GM23338 (cell line): Measurements from ENCODE around the gene GET4. TPM values are rescaled to one million over a fixed set of nuclear protein-coding genes. Genes with fewer than 3 reads are reported as not detected.

Experiments used
- ATAC-seq: fragments of 200-7000 bp; cut with Tn5 transposase; 3 replicates; pipeline ENCODE4 v1.9.1; 2020
- DNase-seq: peaks from one replicate; pipeline ENCODE4 v3.0.0-alpha.2; 2015; ENCODE audit warnings: low spot score
- H2AFZ ChIP-seq: fragments of 200-600 bp; sonication (generic); 2 replicates; pipeline ENCODE4 v1.8.0; 2016; ENCODE audit warnings: antibody characterized with exemption, mild to moderate bottlenecking, moderate library complexity
- H3F3A ChIP-seq: fragments of 200-600 bp; sonication (generic); replicated peaks from 2 replicates; pipeline ENCODE4 v1.8.0; 2017; ENCODE audit warnings: antibody characterized with exemption, mixed run types, low read depth
- H3K27ac ChIP-seq: fragments of 200-600 bp; sonication (generic); 2 replicates; pipeline ENCODE4 v1.6.1; 2016; ENCODE audit warnings: low read depth
- H3K27me3 ChIP-seq: fragments of 200-600 bp; sonication (generic); 2 replicates; pipeline ENCODE4 v1.8.0; 2016; ENCODE audit warnings: mild to moderate bottlenecking, mixed run types, moderate library complexity; ENCODE audit not compliant: insufficient read depth
- H3K36me3 ChIP-seq: fragments of 200-600 bp; sonication (generic); 2 replicates; pipeline ENCODE4 v1.8.0; 2016; ENCODE audit warnings: mild to moderate bottlenecking; ENCODE audit not compliant: insufficient read depth
- H3K4me1 ChIP-seq: fragments of 200-600 bp; sonication (generic); 2 replicates; pipeline ENCODE4 v1.8.0; 2016; ENCODE audit warnings: mild to moderate bottlenecking, moderate library complexity; ENCODE audit not compliant: insufficient read depth
- H3K4me2 ChIP-seq: fragments of 200-600 bp; sonication (generic); 2 replicates; pipeline ENCODE4 v1.7.1; 2017; ENCODE audit warnings: mixed run types
- H3K4me3 ChIP-seq: fragments of 200-600 bp; sonication (generic); 2 replicates; pipeline ENCODE4 v1.6.1; 2016; ENCODE audit warnings: mixed run types
- H3K79me2 ChIP-seq: fragments of 200-600 bp; sonication (generic); replicated peaks from 2 replicates; pipeline ENCODE4 v1.8.0; 2017; ENCODE audit warnings: mild to moderate bottlenecking; ENCODE audit not compliant: insufficient read depth
- H3K9me2 ChIP-seq: fragments of 200-600 bp; sonication (generic); 2 replicates; pipeline ENCODE4 v1.8.0; 2017; ENCODE audit not compliant: insufficient read depth
- H4K20me1 ChIP-seq: fragments of 200-600 bp; sonication (generic); replicated peaks from 2 replicates; pipeline ENCODE4 v1.8.0; 2017; ENCODE audit warnings: mild to moderate bottlenecking; ENCODE audit not compliant: insufficient read depth
- H3K27ac Mint-ChIP-seq: 2 replicates; pipeline ENCODE4 v1.8.0; 2020; ENCODE audit warnings: inconsistent platforms, mild to moderate bottlenecking, moderate library complexity, mixed read lengths
- H3K27me3 Mint-ChIP-seq: 3 replicates; pipeline ENCODE4 v1.8.0; 2022; ENCODE audit warnings: low read depth, mild to moderate bottlenecking, moderate library complexity, mixed read lengths, inconsistent platforms; ENCODE audit not compliant: insufficient read depth, poor library complexity
- H3K36me3 Mint-ChIP-seq: 3 replicates; pipeline ENCODE4 v1.8.0; 2021; ENCODE audit warnings: low read depth, mild to moderate bottlenecking, inconsistent platforms, moderate library complexity, mixed read lengths
- H3K4me1 Mint-ChIP-seq: 3 replicates; pipeline ENCODE4 v1.8.0; 2020; ENCODE audit warnings: mild to moderate bottlenecking, inconsistent platforms, mixed read lengths
- H3K4me3 Mint-ChIP-seq: 3 replicates; pipeline ENCODE4 v1.8.0; 2021; ENCODE audit warnings: moderate library complexity, mild to moderate bottlenecking, inconsistent platforms, mixed read lengths
- H3K9me3 Mint-ChIP-seq: 3 replicates; pipeline ENCODE4 v1.8.0; 2020; ENCODE audit warnings: moderate library complexity, mild to moderate bottlenecking, inconsistent platforms, mixed read lengths
- CREB1 ChIP-seq: fragments of 250-450 bp; sonication (Bioruptor Pico); IDR thresholded peaks from 2 replicates; pipeline ENCODE4 v1.5.0; 2020; ENCODE audit warnings: low read depth, mild to moderate bottlenecking, moderate library complexity
- CTCF ChIP-seq, 2 experiments: fragments of 200-600 bp in 1 of 2; sonication (generic) in 1 of 2; conservative IDR thresholded peaks; 2 replicates each; pipeline versions ENCODE4 v1.5.1 to v1.6.1; 2016 to 2017; ENCODE audit warnings: antibody characterized with exemption in 2 of 2, low read depth in 2 of 2, mild to moderate bottlenecking in 2 of 2, moderate library complexity in 1 of 2
- ETS1 ChIP-seq: IDR thresholded peaks from 2 replicates; pipeline ENCODE4 v1.6.1; 2016; ENCODE audit warnings: antibody characterized with exemption
- EZH2 ChIP-seq: fragments of 200-600 bp; sonication (generic); IDR thresholded peaks from one replicate; pipeline ENCODE4 v1.8.0; 2017; ENCODE audit warnings: antibody characterized with exemption, mild to moderate bottlenecking, low read depth; ENCODE audit not compliant: unreplicated experiment
- EZH2phosphoT487 ChIP-seq: fragments of 200-600 bp; sonication (generic); IDR thresholded peaks from one replicate; pipeline ENCODE4 v1.8.1; 2018; ENCODE audit warnings: antibody characterized with exemption; ENCODE audit not compliant: unreplicated experiment
- JUNB ChIP-seq: IDR thresholded peaks from one replicate; pipeline ENCODE4 v1.6.1; 2016; ENCODE audit warnings: antibody characterized with exemption; ENCODE audit not compliant: unreplicated experiment
- NANOG ChIP-seq: IDR thresholded peaks from 2 replicates; pipeline ENCODE4 v1.6.1; 2016; ENCODE audit warnings: antibody characterized with exemption, borderline replicate concordance
- POLR2AphosphoS5 ChIP-seq: IDR thresholded peaks from 2 replicates; pipeline ENCODE4 v1.6.1; 2016; ENCODE audit warnings: antibody characterized with exemption, low read depth
- REST ChIP-seq: IDR thresholded peaks from one replicate; pipeline ENCODE4 v1.6.1; 2018; ENCODE audit warnings: antibody characterized with exemption; ENCODE audit not compliant: unreplicated experiment
- STAT1 ChIP-seq: IDR thresholded peaks from one replicate; pipeline ENCODE4 v1.6.1; 2016; ENCODE audit warnings: antibody characterized with exemption; ENCODE audit not compliant: unreplicated experiment
- ZNF114 ChIP-seq: fragments of 250-450 bp; sonication (Bioruptor Pico); IDR thresholded peaks from 2 replicates; pipeline ENCODE4 v1.5.0; 2020; ENCODE audit warnings: mild to moderate bottlenecking, moderate library complexity
- ZNF331 ChIP-seq: fragments of 250-450 bp; sonication (Bioruptor Pico); IDR thresholded peaks from 2 replicates; pipeline ENCODE4 v1.5.0; 2020; ENCODE audit warnings: low read depth, mild to moderate bottlenecking, moderate library complexity
- ZNF462 ChIP-seq: fragments of 250-450 bp; sonication (Bioruptor Pico); IDR thresholded peaks from 2 replicates; pipeline ENCODE4 v1.5.0; 2020; ENCODE audit warnings: mild to moderate bottlenecking, moderate library complexity
- polyA plus RNA-seq: library from polyadenylated mRNA; unstranded; fragments of >200 nt; fragmentation: Nextera tagmentation; extraction: Ambion mirVana; gene quantifications from 2 replicates; pipeline ENCODE4 v1.2.1, GENCODE V29; 2016
- total RNA-seq: library from RNA; depleted of rRNA; stranded (reverse); fragments of >200 nt; shearing (Covaris generic); gene quantifications from 2 replicates; pipeline ENCODE4 v1.2.3, GENCODE V29; 2014

Gene GET4
- total and polyA plus RNA-seq, 2 experiments from 2014 or later: 48.0 to 79.1 TPM

GRCh38 chr7:892648-893593, 16.6 kb downstream of the GET4 start:
- Mint-ChIP-seq H3K27ac (no peak overlapping the region), H3K4me1 (no peaks in the 10 kb centered on the region), H3K36me3 (peaks cover 70% of the 10 kb centered on the region), H3K27me3 (peaks cover 4% of the 10 kb centered on the region), H3K9me3 (no peaks in the 10 kb centered on the region; the same call in 2 of the 3 replicates), H3K4me3 (no peak overlapping the region)
- H4K20me1 ChIP-seq: no peaks in the 10 kb centered on the region; the same call in 1 of the 2 replicates
- DNase-seq (no peak), ATAC-seq (no peak)
- peaks cover 14% of the 10 kb centered on the region for H3K79me2 ChIP-seq
- H2AFZ ChIP-seq: no peak overlapping the region
- no peaks in the 10 kb centered on the region for H3K27me3 ChIP-seq
- no peak overlapping the region for H3K27ac ChIP-seq
- no peak overlapping the region for H3K4me2 ChIP-seq
- H3K9me2 ChIP-seq: no peaks in the 10 kb centered on the region
- H3K36me3 ChIP-seq: 0 out of 2 replicates have a peak, but pooled peaks cover 6% of the 10 kb centered on the region
- TF ChIP-seq ETS1 (no peak), ZNF331 (CRISPR knock-in tag) (no peak), ZNF462 (CRISPR knock-in tag) (no peak), CREB1 (CRISPR knock-in tag) (no peak), STAT1 (no peak), ZNF114 (CRISPR knock-in tag) (no peak), NANOG (no peak), EZH2phosphoT487 (no peak), JUNB (no peak), REST (no peak), POLR2AphosphoS5 (no peak), CTCF (conservative IDR thresholded peaks at IDR 0.05; ENCODE audit: low read depth in 2 of 2) (no peak), EZH2 (no peak)
- H3F3A ChIP-seq: 0 out of 2 replicates have a peak, but pooled peaks cover 4% of the 10 kb centered on the region
- H3K4me3 ChIP-seq: no peak overlapping the region
- no peaks in the 10 kb centered on the region for H3K4me1 ChIP-seq
